Fibroblast of peridontal ligament (primary cell): ENCODE measurements around the gene TAB2.
"Not testable (repeated sequence)": the region's sequence is repeated elsewhere in the genome, so short reads cannot be mapped to it uniquely, and the experiment has no call there.

ENCODE experiments used
- DNase-seq: peaks from one replicate; pipeline ENCODE4 v3.0.0-alpha.2; 2010; ENCODE audit errors: extremely low read depth

Gene TAB2

DNA sequence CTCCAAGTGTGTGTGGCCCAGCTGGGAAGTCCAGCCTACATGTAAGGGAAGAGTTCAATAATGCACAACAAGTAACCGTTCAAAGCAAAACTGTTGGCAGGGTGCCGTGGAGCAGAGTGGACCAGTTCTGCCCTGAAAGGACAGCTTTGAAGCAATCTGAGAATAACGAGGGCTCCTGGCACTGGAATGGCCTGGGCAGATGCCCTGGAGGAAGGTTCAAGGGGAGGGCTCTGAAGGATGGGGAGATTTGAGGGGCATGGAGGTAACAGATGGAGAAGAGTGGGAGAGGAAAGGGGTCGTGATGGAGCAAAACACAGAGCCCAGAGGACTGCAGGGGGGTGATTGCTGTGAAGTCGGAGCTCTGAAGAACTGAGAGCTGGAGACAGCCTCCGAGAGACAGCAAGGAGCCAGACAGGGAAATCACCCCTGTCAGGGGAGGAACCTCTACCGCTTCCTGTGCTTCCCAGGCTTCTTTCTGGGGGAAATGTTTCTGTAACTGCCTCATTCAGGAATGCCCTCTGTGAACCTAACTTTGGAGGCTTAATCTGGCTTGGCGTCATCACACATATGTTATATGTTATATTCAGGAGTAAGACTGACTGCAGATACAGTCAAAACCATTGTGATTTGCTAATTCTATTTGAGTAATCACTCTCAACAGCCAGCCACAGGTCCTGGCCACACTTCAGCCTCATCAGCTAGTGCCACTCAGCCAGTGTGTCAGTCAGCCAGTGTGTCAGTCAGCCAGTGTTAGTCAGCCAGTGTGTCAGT lies 126.1 kb downstream of the TAB2 start:
- DNase-seq: peak; percentile 46

GRCh38 chr6:149444360-149445094 lies 127.0 kb downstream of the TAB2 start:
- not testable (repeated sequence) for DNase-seq

- no peak for DNase-seq
Observed at GRCh38 chr6:149445095-149445466, 127.6 kb downstream of the TAB2 start.

- DNase-seq: no peak
Observed at GRCh38 chr6:149445573-149445972, 128.1 kb downstream of the TAB2 start.

DNA sequence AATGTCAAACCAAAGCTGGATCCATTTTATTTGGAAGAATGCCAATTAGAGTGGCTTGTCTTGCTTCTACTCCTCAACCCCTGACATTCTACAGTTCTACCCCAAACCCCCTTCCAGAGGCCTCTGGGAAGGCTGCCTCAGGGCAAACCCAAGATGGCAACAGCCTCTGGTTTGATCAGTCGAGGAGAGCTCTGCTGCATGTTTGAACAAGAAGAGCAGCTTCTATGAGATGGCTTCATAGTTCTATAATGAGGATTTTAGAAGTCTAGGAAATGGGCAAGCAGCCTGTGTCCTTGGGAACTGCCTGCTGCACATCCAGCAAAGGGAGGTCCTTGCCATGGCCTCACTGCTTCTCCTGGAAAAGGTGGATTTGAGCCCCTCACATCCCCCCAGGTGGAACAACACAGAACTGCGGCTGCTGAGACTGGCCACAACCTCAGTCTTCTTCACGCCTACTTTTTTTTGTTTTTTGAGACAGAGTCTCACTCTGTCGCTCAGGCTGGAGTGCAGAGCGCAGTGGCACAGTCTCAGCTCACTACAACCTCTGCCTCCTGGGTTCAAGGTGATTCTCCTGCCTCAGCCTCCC lies 129.4 kb downstream of the TAB2 start:
- no peak for DNase-seq

GRCh38 chr6:149448821-149449453 lies 131.4 kb downstream of the TAB2 start:
- DNase-seq: no peak

- no peak for DNase-seq
Observed at GRCh38 chr6:149449831-149450678, 132.5 kb downstream of the TAB2 start.

DNA sequence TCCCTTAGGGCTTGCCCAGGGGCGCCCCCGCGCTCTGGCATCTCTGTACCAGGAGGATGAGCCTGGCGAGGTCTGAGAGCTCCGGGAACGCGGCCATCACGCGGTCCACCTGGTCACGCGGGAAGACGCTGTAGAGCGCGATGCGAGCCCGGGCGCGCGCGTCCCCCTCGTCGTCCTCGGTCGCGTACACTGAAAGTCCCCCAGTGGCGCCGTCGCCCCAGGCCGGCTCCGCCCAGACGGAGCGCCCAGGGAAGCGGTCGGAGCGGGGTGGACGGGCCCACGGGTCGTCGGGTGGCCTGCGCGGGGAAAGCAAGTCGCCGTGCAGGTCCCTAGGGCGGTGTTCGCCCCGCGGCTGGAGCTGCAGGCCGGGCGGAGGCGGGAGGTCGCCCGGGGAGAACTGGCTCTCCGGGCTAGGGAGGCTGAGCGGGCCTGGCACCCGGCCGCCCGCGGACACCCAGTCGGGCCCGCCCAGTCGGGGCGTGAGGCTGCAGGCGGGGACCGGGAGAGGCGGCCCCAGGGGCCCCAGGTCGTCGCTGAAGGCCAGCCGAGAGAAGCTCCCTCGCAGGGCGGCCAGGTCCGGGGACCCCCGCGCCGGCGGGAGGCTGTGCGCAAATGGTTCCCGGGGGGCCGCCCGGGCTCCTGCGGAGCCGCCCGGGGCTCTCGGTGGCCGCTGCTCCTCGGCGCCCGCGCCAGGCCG lies 133.3 kb downstream of the TAB2 start:
- no peak for DNase-seq

GRCh38 chr6:149451376-149452036 lies 134.0 kb downstream of the TAB2 start:
- no peak for DNase-seq

- DNase-seq: no peak
Observed at GRCh38 chr6:149452037-149452939, 134.8 kb downstream of the TAB2 start.

GRCh38 chr6:149453597-149454345 lies 136.3 kb downstream of the TAB2 start:
- DNase-seq: no peak

DNA sequence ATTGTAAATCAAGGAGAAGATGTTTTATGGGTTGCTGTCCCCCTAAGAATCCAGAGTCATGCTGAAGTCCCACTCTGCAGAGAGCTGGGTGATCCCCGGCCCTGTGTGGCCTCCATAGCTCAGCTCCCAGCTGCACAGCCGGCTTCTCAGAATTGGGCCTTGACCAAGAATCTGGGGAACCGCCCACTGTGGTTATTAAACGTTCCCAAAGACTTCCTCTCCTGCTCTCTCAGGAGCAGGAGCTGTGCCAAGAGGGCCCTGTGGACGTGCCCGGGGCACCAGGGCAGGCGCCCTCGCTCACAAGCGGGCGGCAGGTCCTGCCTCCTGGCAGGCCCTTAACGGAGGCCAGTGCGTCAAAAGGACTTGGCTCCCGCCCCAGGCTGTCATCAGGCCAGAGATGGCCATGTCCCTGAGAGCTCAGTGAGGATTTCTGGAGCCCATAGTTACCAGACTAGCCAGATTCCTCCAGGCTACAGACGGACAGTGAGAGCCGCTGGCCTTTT lies 136.9 kb downstream of the TAB2 start:
- peak; percentile 93 for DNase-seq

- DNase-seq: no peak
Observed at GRCh38 chr6:149455031-149455732, 137.7 kb downstream of the TAB2 start.

- DNase-seq: no peak
Observed at GRCh38 chr6:149456311-149457021, 139.0 kb downstream of the TAB2 start.

DNA sequence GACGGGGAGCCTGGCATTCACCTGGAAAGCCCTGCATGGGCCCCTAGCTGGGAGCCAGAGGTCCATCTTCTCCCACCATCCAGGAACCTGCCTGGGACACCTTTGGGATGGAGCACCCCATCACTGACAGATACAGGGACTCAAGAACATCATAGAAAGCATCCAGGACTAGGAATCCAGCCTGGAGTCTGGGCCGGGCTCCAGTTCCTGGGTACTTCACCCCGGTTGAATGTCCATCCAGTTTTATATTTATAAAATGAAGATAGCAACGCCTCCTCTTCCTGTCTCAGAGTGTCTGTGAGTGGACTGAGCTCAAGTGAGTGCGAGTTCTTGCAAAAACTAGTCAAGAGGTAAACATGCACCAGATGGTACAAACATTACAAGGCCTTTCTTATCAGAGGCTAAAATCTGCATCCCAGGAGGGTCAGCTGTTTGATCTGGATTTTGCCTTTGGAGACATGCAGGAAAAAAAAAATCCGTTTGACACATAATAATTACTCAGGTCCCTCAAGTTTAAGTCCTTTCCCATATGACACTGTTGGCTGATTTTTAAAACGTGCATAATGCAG lies 139.9 kb downstream of the TAB2 start:
- DNase-seq: no peak

DNA sequence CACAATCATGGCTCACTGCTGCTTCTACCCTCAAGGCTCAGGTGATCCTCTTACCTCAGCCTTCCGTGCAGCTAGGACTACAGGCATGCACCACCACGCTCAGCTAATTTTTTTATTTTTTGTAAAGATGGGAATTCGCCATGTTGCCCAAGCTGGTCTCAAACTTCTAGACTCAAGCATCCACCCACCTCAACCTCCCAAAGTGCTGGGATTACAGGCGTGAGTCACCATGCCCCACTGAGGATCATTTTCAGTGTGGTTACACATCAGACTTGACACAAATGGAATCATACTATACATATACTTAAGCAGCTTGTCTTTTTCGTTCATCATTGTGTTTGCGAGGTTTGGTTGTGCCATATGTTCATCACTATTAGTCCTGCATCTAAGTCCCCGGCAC lies 140.7 kb downstream of the TAB2 start:
- DNase-seq: peak; percentile 27

DNA sequence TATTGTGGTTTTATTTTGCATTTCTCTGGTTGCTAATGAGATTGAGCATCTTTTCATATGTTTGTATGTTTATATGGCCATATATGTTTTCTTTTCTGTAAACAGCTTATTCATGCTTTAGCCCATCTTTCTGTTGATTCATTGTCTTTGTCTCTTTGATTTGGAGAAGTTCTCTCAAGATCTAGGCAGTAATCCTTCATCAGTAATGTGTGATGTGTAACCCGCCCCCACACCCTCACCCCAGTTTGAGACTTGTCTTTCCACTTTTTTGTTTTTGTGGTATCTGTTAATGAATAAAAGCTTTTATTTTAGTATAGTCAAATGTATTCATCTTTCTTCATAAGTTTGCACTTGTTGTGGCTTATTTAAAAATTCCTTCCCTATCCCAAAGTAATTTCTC lies 141.3 kb downstream of the TAB2 start:
- DNase-seq: no peak
